ENCODE data around the gene SERINC1.
"Not testable (repeated sequence)": the region's sequence is repeated elsewhere in the genome, so short reads cannot be mapped to it uniquely, and the experiment has no call there.

SERINC1 gene

DNA sequence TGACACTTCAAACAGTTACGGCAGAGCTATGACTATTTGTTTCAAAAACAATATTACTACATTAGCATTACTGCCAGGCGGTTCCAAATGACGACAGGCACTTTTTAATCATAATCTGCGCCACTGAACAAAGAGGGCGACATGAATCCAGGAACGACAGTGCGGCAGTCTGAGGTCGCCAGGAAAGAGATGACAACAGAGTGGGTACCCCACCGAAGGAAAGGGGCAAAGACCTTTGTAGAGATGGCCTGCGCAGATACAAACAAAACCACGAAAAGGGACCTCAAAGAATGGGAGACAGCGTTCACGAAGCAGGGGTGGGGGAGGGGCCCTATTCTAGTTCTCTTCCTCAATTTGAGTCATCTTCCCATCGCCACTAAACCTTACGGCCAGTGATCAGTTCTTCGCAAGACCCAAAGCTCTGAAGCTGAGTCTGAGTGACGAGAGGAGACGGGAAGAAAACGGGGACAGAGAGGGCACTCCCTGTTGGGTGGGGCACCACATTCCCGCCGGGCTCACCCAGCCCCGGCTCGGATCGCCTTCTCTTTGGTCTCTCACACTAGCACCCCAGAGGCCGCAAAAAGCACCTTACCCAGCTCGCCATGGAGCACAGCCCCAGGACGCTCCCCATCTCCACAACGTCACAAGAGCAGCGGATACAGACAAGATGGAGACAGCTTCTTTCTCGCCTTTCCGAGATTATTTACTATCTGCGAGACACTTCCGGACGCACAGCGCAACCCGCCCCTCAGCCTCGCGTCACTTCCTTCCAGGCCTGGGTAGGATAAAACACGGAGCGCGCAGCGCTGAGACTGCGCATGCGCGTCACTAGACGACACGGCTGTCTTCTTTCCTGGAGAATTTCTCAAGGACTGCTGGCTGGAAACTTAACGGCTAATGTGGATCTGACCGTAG lies at the start of gene SERINC1:
Gene SERINC1, minus strand, starts transcription at position 701 of the 915 bp plus-strand sequence. Its CDS starts 70 bp downstream, at position 631.
- DNase-seq = peak; percentile 94

DNA sequence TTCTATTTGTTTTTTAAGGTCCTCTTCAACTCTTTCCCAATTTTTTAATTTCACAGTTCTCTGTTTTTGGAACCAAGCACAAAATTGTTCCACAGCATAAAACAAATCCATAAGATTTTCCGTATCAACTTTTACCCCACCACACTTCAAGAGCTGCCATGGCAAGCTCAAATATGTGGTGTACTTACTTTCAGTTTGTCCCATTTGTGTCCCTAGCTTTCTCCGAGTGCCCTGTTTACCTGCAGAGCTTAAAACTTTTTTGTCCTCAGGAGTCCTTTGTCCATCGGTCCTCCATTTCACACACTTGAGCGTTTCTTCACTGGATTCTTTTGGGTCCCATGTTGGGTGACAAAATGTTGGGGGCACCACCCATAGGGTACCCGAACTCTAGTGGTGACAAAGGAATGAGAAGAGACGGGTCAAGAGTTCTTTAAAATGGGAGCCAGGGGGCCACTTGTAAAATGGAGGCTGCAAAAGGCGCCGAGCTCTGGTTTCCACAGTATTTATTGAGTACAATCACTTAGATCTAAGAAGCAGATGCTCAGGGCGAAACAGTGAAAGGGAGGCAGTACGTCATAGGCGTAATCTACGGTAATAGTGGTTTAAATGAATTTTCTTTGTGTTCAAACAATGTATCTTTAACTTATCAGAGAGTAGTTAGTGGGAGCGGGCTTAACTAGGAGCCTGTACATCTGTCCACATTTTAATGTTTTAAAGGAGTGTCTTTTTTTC lies 39.8 kb upstream of the SERINC1 start:
- no peak for DNase-seq

DNA sequence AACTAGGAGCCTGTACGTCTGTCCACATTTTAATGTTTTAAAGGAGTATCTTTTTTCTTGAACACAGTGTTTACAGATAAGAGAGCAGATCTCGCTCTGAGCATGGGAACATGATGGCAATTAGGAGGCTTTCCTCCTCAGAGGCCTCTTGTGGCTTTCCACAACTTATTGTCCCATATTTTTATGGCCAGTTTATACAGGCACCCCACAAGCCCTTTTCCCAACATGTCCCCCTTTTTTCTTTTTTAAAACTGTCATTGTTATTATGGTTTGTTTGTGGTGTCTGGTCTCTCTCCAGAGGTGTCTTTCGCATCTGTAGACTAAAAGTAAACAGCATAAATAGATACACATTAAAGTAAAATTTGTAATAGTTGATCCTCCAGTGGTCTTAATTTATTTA lies 33.6 kb upstream of the SERINC1 start:
- DNase-seq = not testable (repeated sequence)

DNA sequence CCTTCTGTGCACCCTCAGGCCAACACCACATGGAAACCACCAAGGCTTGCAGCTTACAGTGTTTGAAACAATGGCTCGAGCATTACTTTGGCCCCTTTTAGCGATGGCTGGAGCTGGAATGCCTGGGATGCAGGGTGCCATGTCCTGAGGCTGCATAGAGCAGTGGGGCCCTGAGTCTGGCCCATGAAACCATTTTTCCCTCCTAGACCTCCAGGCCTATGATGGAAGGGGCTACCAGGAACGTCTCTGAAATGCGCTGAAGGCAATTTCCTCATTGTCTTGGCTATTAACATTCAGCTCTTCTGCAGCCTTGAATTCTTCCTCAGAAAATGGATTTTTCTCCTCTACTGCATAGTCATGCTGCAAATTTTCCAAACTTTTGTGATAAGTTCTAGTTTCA lies 29.9 kb upstream of the SERINC1 start:
- no peak for DNase-seq

DNA sequence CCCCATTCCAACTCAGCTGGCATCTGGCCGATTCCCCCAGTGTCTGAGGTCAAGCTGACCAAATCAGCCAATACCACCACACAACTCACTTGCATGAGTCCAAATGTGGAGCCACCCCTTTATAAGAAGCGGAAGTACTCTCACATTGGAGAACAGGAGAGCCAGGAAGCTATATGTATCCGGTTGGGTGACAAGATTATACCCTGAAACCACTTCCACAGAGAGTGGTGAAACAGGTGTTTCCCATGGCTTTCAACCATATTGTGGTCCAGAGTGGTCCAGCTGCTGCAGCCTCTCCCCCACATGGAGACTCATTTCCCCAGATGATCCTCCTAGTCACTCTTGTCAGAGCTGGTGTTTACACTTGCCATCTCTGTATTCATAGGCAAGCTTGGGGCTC lies 24.0 kb upstream of the SERINC1 start:
- no peak for DNase-seq

DNA sequence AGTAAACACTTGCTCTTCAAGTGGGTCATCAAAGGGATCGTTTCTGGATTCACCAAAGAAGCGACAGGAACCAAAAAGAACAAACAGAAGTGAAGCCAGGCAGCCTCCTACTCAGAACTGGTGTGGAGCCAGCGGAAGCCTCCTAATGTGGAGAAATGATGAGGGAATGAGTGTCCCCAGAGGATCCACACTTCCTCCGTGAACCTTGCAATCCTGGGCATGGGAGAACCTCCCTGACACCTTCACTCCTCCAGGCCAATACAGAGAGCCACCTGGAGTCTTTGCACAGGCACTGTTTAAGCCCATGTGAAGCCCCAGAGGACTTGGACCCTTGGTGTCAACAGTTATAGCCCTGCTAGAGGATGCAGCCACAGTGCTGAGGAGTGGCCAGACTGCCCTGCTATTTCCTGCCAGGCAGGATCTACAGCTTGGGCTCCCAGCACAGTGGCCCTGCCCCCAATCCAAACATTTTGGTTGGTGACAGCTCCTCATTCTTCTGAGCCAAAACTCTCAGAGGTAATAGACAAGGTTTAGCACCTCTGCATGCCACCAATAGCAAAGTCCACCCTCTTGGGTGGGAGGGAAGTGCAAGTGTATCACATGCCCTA lies 23.2 kb upstream of the SERINC1 start:
- no peak for DNase-seq

DNA sequence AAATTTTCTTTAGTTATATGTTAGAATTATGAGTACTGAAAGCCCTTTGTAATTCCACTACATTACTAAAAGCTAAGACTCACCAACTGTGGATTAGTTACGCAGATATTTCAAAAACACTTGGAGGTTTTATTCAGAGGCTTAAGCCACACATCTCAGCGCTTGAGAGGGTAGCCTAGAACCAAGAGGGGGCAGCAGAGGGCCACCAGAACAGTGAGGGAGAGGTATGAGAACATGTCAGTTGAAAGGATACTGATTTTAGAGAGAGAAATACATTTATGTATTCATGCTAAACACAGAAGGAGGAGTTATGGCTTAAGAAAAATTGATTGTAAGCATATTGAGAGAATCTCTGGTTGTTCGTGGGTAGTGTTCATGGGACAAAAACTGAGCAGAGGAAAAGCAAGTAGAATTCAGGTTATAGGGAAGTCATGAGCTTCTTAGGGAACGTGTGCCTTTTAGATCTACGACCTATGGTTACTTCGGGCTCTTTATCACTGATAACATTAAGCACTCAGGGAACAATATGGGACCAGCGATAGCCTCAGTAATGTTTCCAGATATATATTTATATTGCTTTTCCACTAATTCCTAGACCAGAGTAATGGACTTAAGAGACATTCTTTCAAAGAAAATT lies 20.4 kb upstream of the SERINC1 start:
- DNase-seq = peak; percentile 76

DNA sequence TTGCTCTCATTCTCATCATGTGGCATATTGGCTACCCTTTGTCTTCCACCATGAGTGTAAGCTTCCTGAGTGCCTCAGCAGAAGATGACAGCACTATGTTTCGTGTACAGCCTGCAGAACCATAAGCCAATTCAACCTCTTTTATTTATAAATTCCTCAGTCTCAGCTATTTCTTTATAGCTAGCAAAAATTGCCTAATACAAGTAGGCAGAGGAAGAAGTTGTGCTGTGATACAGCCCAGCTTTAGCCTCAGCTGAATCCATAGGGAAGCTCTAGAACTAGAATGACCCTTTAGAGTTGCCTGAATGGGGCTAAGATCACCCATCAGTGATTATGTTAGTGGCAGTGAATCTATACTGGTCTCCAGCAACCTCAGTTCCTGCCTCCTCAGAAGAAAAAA lies 19.0 kb upstream of the SERINC1 start:
- DNase-seq = no peak

DNA sequence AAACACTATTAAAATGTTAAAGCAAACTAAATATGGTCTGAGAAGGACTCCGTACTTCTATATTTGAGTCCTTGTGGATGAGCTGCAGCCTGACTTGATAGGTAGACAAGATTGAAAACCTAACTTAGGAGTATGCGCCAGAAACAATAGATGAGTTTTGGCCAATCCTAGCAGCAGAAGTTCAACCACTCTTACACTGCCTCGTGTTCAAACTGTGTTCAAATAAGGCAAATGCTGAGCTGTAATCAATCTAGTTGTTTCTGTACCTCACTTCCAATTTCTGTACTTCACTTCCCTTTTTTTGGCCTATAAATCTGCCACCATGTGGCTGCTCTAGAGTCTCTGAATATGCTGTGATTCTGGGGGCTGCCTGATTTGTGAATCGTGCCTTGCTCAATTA lies 13.2 kb upstream of the SERINC1 start:
- DNase-seq = no peak

DNA sequence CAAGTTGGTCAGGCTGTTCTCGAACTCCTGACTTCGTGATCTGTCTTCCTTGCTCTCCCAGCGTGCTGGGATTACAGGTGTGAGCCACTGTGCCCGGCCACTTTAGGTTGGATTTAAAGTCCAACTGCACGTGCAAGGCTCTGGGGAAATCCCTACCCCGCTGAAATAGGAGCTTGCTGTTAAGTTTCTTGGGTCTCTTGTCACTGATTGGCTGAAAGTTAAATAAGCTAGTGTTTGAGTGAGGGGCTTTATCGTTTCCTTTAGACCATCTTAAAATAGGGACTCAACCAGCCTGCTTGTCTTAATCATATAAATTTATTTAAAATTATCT lies 11.1 kb upstream of the SERINC1 start:
- no peak for DNase-seq

DNA sequence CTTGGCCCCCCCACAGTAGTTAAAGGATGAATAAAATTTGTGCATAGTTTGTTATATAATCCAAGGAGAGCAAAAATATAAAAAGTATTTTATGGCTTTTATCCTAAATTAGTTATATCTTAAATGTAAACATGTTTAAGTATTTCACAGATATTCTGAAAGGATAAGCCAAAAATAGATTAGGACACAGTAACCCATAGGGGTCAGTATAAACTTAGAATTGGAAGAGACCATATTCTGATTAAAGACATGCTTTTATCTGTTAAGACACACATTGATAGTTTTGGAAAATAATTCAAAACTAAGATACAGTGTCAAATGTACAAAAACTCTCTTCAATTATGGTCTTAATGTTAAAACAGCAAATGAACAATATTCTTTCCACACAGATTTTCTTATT lies 4.5 kb upstream of the SERINC1 start:
- peak; percentile 7 for DNase-seq

DNA sequence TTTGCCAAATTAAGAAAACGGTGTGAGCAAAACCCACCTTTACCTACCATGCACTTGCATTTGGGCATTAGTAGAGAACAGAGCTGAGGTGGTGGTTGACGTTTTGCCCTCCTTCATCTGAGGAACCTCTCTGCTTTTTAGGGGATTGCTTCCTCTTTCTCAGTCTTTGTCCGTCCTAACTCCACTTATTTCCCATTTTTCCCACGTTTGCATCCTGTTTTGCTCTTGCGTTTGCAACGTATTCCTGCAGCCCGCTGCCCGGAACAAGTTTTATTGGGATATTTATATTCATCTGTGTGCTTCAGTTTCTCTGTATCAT lies 374 bp upstream of the SERINC1 start:
- DNase-seq = no peak

DNA sequence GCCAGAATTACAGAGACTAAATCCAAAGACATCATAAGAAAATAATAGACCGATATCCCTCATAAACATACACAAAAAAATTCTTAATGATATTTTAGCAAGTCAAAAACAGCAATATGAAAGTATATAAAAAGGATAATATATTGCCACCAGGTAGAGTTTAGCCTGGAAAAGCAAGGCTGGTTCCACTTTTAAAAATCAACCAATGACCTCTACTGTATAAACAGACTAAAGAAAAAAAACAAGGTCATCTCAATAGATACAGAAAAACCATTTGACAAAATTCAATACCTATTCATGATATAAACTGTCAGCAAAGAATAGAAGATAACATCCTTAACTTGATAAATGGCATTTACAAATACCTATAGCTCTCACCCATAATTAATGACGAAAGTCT lies 9.7 kb downstream of the SERINC1 start:
- no peak for DNase-seq

DNA sequence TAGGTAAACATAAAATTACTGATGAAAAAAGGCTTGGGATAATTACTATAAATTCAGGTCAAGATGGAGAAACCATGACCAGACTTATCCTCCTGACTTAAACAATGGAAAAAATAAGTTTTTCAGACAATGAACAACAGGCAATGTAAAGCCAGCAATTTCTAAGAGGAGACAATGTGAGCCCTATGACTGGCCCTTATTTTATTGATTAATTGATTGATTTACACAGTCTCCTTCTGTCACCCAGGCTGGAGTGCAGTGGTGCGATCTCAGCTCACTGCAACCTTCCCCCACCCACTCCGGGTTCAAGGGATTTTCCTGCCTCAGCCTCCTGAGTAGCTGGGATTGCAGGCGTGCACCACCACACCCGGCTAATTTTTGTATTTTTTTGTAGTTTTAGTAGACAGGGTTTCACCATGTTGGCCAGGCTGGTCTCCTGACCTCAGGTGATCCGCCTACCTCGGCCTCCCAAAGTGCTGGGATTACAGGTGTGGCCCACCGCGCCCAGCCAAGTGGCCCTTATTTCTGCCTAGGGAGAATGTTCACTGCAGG lies 11.7 kb downstream of the SERINC1 start:
- not testable (repeated sequence) for DNase-seq

DNA sequence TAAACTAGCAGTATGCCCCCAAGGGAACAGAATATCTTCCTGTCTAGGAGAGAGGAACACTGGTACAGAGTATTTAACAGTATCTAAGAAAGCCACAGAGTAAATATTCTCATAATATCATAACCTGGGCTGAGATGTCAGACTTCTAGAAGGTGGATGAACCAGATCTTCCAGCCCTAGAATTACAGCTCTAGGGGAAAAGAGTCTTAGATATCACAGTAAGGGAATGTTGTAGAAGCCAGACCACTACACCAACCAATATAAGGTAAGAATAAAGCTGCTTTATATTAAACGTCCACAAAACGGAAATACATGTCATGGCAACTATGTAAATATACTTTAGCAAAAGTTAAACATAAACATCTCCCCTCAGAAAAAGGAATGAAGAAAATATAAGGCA lies 12.4 kb downstream of the SERINC1 start:
- no peak for DNase-seq

DNA sequence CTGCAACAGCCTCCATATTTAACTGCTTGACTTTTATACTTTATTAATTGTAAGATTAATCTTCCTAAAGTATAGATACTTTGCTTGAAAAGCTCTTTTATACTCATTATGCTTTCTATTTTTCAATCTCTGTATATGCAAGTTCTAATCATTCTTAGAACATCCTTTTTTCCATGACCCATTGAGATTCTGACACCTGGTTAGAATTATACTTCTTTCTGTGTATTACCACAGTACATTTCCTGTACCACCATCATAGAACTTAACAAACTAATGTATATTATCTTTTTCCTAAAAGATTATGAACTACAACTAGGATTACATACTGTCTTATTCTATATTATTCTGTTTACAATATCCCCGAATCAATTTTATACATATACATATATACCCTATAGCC lies 13.5 kb downstream of the SERINC1 start:
- no peak for DNase-seq

DNA sequence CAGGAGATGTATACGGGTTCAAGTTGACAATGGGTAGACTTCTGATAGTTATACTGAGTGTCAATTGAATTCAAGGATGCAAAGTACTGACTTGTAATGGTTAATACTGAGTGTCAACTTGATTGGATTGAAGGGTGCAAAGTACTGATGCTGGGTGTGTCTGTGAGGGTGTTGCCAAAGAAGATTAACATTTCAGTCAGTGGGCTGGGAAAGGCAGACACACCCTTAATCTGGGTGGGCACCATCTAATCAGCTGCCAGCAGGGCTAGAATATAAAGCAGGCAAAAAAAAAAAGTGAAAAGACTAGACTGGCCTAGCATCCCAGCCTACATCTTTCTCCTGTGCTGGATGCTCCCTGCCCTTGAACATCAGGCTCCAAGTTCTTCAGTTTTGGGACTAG lies 16.5 kb downstream of the SERINC1 start:
- DNase-seq = not testable (repeated sequence)

DNA sequence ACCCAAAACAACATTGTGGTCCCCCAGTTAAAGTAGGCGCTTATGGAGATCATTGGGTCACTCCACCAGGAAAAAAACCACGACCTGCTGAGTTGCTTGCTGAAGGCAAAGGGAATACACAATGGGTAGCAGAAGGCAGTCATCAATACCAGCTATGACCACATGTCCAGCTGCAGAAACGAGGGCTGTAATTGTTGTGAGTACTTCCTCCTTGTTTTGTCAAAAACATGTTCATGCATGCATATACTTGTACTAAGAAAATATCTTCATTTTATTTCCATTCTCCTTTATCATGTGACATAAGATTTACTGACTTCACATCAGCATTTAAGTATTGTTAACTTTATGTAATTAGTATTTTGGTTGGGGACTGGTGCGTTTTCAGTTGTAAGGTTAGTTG lies 16.9 kb downstream of the SERINC1 start:
- DNase-seq = no peak

DNA sequence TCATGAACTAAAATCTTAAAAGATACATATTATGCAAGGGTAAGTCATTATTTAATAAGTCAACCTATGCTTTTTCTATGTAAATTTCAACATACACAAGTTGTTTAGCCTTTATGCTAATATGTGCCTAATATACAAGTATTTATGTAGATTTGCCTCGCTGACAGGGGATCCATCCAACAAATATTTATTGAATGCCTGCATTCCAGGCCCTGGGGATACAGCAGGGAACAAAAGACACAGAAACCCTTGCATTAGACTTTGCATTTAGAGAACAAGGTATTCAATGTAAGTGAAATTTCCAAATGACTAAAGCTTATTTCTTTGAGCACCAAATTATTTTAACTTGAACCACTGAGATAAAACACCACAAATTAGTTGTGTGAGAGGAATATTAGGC lies 19.1 kb downstream of the SERINC1 start:
- DNase-seq = no peak

DNA sequence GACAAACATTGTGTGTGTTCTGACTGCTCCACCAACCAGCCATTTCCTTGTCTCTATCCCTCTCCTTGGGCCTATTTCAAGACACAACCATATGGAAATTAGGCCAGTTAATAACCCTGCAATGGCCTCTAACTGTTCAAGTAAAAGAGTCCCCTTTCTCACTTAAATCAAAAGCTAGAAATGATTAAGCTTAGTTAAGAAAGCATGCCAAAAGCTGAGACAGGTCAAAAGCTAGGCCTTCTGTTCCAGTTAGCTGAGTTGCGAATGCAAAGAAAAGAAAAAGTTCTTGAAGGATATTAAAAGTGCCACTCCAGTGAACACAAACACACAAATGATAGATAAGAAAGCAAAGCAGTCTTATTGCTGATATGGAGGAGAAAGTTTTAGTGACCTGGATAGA lies 22.5 kb downstream of the SERINC1 start:
- no peak for DNase-seq

DNA sequence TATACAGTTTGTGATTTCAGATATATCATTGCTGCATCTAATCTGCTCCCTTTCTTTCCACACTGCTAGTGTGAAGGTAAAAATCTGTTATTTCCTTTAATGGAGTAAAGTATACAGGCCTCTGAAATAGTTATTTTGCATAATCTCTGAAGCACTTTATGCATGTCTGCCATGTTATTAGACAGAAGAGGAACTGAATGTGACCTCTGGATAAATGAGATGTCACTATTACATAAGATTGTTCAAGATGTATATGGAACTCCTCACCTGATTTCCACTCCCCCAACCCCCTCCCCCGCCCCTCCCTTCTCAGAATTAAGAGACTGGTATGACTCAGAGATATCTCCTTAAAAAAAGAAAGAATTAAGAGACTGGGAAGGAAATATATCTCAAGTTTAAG lies 26.3 kb downstream of the SERINC1 start:
- DNase-seq = no peak

DNA sequence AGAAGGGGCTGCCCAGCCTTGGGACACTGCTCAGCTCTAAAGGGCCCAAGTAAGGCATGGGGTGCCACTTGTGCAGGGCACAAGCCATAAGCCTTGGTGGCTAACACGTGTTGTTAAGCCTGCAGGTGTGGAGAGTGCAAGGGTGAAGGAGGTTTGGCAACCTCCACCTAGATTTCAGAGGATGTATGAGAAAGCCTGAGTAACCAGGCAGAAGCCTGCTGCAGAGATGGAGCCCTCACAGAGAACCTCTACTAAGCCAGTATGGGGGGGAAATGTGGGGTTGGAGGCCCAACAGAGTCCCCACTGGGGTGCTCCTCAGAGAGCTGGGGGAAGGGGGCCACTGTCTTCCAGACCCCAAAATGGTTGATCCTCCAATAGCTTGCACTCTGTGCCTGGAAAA lies 32.6 kb downstream of the SERINC1 start:
- no peak for DNase-seq

DNA sequence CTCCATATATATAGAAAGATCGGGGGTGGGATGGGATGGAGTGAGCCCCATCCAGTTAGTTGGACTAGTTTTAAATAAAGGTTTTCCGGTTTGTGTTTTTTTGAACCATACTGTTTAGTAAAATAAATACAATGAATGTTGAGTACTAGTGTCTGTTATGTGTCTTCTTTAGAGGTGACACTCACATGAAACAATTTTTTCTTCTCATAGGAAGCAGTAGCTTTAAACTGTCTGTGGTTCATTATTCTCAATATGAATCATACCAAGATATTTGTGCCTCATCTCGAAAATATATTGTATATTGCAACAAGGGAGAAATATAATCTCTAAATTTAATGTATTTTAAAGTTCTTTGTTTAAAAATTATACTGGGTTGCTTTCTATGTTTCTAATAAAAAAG lies 38.8 kb downstream of the SERINC1 start:
- DNase-seq = no peak
